ENCODE measurements around the gene EPB41L4A.

- TF ChIP-seq CTCF (IDR thresholded peaks at IDR 0.05) (no peak), POLR2AphosphoS5 (IDR thresholded peaks at IDR 0.05) (no peak), POLR2A (IDR thresholded peaks at IDR 0.05) (no peak), EP300 (IDR thresholded peaks at IDR 0.05) (no peak)
Observed at GRCh38 chr5:112388074-112388473, 31.0 kb downstream of the EPB41L4A start.
